ENCODE measurements around the gene FAM13A. TPM values are rescaled to one million over a fixed set of nuclear protein-coding genes. Genes with fewer than 3 reads are reported as not detected.

The FAM13A gene
- total and polyA plus RNA-seq, 2 of the 4 experiments (the other 2 are of a cell fraction), result 13.1 to 22.0 TPM

- no CpG with 5 or more reads among the region's 11 CpGs for WGBS, 2 experiments (ENCODE audit: extremely low coverage in 2 of 2, insufficient read length in 1 of 2)
- Histone ChIP-seq H3K9me1 (ENCODE audit: insufficient read depth, low read length) (peaks cover 2% of the 10 kb centered on the region; the same call in 1 of the 2 replicates), H3K4ac (ENCODE audit: low read depth, low read length) (no peak overlapping the region), H3K4me3 (ENCODE audit: insufficient read depth, low read depth, low read length) (no peak overlapping the region), H2BK5ac (ENCODE audit: low read depth, low read length, poor library complexity, severe bottlenecking) (no peak overlapping the region), H3K79me1 (ENCODE audit: low read depth in 1 of 2, low read length in 2 of 2) (no peaks in the 10 kb centered on the region), H4K20me1 (ENCODE audit: insufficient read depth, low read length) (no peaks in the 10 kb centered on the region), H3K9me3 (ENCODE audit: control insufficient read depth, insufficient read depth, low read length) (no peaks in the 10 kb centered on the region), H2BK20ac (ENCODE audit: low read depth, low read length) (no peak overlapping the region), H2BK15ac (ENCODE audit: low read depth, low read length) (no peak overlapping the region), H2AFZ (replicated peaks; ENCODE audit: low read length, poor library complexity) (no peak overlapping the region), H2AK9ac (replicated peaks; ENCODE audit: low read depth, low read length, poor library complexity) (no peak overlapping the region), H3K9ac (ENCODE audit: low read depth, low read length) (no peak overlapping the region), H3K4me1 (ENCODE audit: control insufficient read depth, insufficient read depth, low read length) (no peaks in the 10 kb centered on the region), H2AK5ac (ENCODE audit: low read depth, low read length) (no peak overlapping the region), H3K27ac (ENCODE audit: insufficient read depth, low read length) (no peak overlapping the region), H3K14ac (replicated peaks; ENCODE audit: low read depth, low read length) (no peak overlapping the region), H3K27me3 (ENCODE audit: control insufficient read depth, insufficient read depth, low read length) (no peaks in the 10 kb centered on the region), H2BK120ac (ENCODE audit: low read depth, low read length) (no peak overlapping the region), H3K23ac (ENCODE audit: low read depth, low read length) (no peak overlapping the region), H3K18ac (ENCODE audit: low read depth, low read length) (no peak overlapping the region), H4K8ac (ENCODE audit: low read depth in 2 of 2, low read length in 2 of 2) (no peak overlapping the region), H3K4me2 (ENCODE audit: low read depth, low read length) (no peak overlapping the region), H4K91ac (ENCODE audit: insufficient read depth, low read depth, low read length) (no peak overlapping the region), H3K36me3 (ENCODE audit: control insufficient read depth, insufficient read depth, low read length) (no peaks in the 10 kb centered on the region), H3K56ac (ENCODE audit: extremely low read depth, insufficient read depth, low read length) (no peak overlapping the region), H4K5ac (ENCODE audit: low read depth, low read length) (no peak overlapping the region)
- dilution Hi-C loops (cut with HindIII; ENCODE audit: low sequenced_read_pairs, unreplicated experiment), result no loop called here
- TF ChIP-seq RAD21 (IDR thresholded peaks at IDR 0.05; ENCODE audit: low read length), result no peak
- no peak for TF ChIP-seq NFE2L2 (IDR thresholded peaks at IDR 0.05; ENCODE audit: low read depth, low read length)
- TF ChIP-seq RFX5 (IDR thresholded peaks at IDR 0.05; ENCODE audit: low read depth, low read length), result no peak
- TF ChIP-seq MAZ (IDR thresholded peaks at IDR 0.05; ENCODE audit: borderline replicate concordance, low read depth, low read length), result no peak
- no peak for TF ChIP-seq MAFK (IDR thresholded peaks at IDR 0.05; ENCODE audit: low read depth, low read length)
- no peak for TF ChIP-seq CHD1 (IDR thresholded peaks at IDR 0.05; ENCODE audit: low read depth, low read length)
- in situ Hi-C loops (cut with MboI; ENCODE audit: low sequenced_read_pairs), result no loop called here
- no TSS peak for BruUV-seq (replicated peaks)
- CTCF ChIA-PET, result no interaction called here
- ATAC-seq (ENCODE audit: low read depth) (no peak), DNase-seq (no peak)
- intact Hi-C loops (cut with micrococcal nuclease), result no loop called here
- POLR2A ChIA-PET (ENCODE audit: unreplicated experiment), result no interaction called here
Observed at GRCh38 chr4:88880501-88881226, 176.3 kb downstream of the FAM13A start.

Measured in IMR-90 (cell line).